Heart left ventricle (tissue), 13 donors: Measurements from ENCODE around the gene NUP54.

Experiments
- POLR2A ChIP-seq, 2 donors: fragments of 450-650 bp; IDR thresholded peaks; one replicate each; pipeline ENCODE4 v1.6.1; 2017; ENCODE audit warnings: antibody characterized with exemption in 2 of 2, mild to moderate bottlenecking in 2 of 2, moderate library complexity in 2 of 2
- TF ChIP-seq, protein P1 (sequence below), 12 donors: fragments of 200-600 bp; sonication (generic) in 4 of 12; IDR thresholded peaks; one replicate each; pipeline versions ENCODE4 v1.5.0 to v1.8.0; 2018 to 2022; ENCODE audit warnings: antibody characterized with exemption in 12 of 12, mild to moderate bottlenecking in 5 of 12
- donor health status: ischemic (EF 13 %, LVEDD 7.1; RV severe dilation, severe dysfunction).
- donor health status: DM: no; HTN: yes; CAD: no.
- donor health status: DM: no; HTN: no; CAD: no.
- donor health status: ischemic (EF 25% LVEDD 6.9; RV normal size, moderate dysfunction).
- donor health status: ischemic (EF 25% LVEDD 5.7; RV mildly dilated, moderate dysfunction).
- donor health status: ischemic (EF 35%, LVEDD 5.7; RV mildly dilated, moderate dysfunction).
- donor health status: nonischemic (EF 11% LVEDD 7.7; RV severe dilation, severe dysfunction).
- donor health status: DM: yes; HTN: yes; CAD: no.
- donor health status: PGD.
- donor health status: ischemic (EF 29% LVEDD 5.4; RV normal size, mild dysfunction).
- donor health status: nonischemic (EF 23%, LVEDD 6.1; RV moderate dilation, normal function).

DNA sequence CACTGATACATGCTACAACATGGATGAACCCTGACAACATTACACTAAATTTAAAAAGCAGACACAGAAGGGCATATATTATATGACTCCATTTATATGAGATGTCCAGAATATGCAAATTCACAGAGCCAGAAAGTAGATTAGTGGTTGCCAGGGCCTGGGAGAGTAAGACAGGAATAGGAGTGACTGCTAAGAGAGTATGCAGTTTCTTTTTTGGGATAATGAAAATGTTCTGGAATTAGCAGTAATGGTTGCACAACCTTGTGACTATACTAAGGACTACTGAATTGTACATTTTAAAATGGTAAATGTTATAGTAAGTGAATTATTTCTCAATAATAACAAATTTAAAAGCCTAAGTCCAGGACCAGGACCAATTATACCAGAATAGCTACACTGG is 29.5 kb upstream of the NUP54 start:
- TF ChIP-seq, protein P1, sequence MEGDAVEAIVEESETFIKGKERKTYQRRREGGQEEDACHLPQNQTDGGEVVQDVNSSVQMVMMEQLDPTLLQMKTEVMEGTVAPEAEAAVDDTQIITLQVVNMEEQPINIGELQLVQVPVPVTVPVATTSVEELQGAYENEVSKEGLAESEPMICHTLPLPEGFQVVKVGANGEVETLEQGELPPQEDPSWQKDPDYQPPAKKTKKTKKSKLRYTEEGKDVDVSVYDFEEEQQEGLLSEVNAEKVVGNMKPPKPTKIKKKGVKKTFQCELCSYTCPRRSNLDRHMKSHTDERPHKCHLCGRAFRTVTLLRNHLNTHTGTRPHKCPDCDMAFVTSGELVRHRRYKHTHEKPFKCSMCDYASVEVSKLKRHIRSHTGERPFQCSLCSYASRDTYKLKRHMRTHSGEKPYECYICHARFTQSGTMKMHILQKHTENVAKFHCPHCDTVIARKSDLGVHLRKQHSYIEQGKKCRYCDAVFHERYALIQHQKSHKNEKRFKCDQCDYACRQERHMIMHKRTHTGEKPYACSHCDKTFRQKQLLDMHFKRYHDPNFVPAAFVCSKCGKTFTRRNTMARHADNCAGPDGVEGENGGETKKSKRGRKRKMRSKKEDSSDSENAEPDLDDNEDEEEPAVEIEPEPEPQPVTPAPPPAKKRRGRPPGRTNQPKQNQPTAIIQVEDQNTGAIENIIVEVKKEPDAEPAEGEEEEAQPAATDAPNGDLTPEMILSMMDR (IDR thresholded peaks at IDR 0.05): no peak
- no peak for TF ChIP-seq POLR2A (IDR thresholded peaks at IDR 0.05)
